GM12878 (cell line): ENCODE measurements around the gene POU2F3.

Experiments
- EZH2 ChIP-seq: IDR thresholded peaks from 2 replicates; pipeline ENCODE4 v1.6.1; 2012; ENCODE audit warnings: low read depth, mild to moderate bottlenecking, control low read depth, inconsistent platforms, low read length, borderline replicate concordance; ENCODE audit not compliant: control insufficient read depth
- MTA2 ChIP-seq: fragments of 450-650 bp; IDR thresholded peaks from 2 replicates; pipeline ENCODE4 v1.6.1; 2016; ENCODE audit warnings: low read depth, mild to moderate bottlenecking, moderate library complexity
- POLR2AphosphoS5 ChIP-seq: IDR thresholded peaks from 2 replicates; pipeline ENCODE4 v1.6.1; 2011; ENCODE audit warnings: mild to moderate bottlenecking, low read length, inconsistent platforms
- POU2F2 ChIP-seq: IDR thresholded peaks from 3 replicates; pipeline ENCODE4 v1.6.1; 2011; ENCODE audit warnings: low read depth, mild to moderate bottlenecking, low read length, borderline replicate concordance
- SMC3 ChIP-seq: IDR thresholded peaks from 2 replicates; pipeline ENCODE4 v1.6.1; 2011; ENCODE audit warnings: low read length, improper control_type of control experiment, borderline replicate concordance
- TCF12 ChIP-seq: IDR thresholded peaks from 2 replicates; pipeline ENCODE4 v1.6.1; 2011; ENCODE audit warnings: low read depth, mild to moderate bottlenecking, low read length
- TF ChIP-seq, protein P1 (sequence below), 3 experiments: IDR thresholded peaks in 2 of 3; conservative IDR thresholded peaks in 1 of 3; 2 replicates each; pipeline ENCODE4 v1.5.1; 2011; ENCODE audit warnings: low read depth in 3 of 3, low read length in 3 of 3, mild to moderate bottlenecking in 3 of 3, control low read depth in 2 of 3, moderate library complexity in 2 of 3, inconsistent platforms in 1 of 3, mixed read lengths in 1 of 3; ENCODE audit not compliant: control insufficient read depth in 2 of 3, insufficient read depth in 1 of 3; ENCODE audit errors: extremely low read depth in 1 of 3

DNA sequence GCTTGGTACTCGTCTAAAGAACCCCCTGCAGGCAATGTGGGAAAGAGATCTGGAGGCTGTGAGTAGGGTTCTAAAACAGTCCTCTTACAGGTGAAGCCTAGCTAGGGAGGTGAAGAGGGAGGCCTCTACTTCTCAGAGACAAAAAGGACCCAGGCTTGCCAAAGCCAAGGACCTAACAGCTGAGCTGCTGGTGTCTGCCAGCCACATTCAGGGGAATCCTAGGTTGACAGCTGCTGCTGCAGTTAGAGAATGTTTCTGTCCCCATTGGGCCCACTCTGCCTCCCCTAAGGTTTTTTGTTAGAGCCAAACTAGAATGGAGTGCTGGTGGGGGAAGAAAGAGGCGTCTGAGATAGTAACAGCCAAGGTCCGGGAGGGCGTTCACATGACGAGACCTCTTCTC lies 58.5 kb downstream of the POU2F3 start:
- TF ChIP-seq EZH2 (no peak), MTA2 (no peak), TCF12 (no peak), SMC3 (no peak), POLR2AphosphoS5 (no peak), POU2F2 (no peak)
- TF ChIP-seq, protein P1, sequence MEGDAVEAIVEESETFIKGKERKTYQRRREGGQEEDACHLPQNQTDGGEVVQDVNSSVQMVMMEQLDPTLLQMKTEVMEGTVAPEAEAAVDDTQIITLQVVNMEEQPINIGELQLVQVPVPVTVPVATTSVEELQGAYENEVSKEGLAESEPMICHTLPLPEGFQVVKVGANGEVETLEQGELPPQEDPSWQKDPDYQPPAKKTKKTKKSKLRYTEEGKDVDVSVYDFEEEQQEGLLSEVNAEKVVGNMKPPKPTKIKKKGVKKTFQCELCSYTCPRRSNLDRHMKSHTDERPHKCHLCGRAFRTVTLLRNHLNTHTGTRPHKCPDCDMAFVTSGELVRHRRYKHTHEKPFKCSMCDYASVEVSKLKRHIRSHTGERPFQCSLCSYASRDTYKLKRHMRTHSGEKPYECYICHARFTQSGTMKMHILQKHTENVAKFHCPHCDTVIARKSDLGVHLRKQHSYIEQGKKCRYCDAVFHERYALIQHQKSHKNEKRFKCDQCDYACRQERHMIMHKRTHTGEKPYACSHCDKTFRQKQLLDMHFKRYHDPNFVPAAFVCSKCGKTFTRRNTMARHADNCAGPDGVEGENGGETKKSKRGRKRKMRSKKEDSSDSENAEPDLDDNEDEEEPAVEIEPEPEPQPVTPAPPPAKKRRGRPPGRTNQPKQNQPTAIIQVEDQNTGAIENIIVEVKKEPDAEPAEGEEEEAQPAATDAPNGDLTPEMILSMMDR (IDR thresholded peaks at IDR 0.05 in 2 of 3, conservative IDR thresholded peaks at IDR 0.05 in 1 of 3; ENCODE audit: control insufficient read depth in 2 of 3, extremely low read depth in 1 of 3, insufficient read depth in 1 of 3, low read depth in 3 of 3, low read length in 3 of 3): no peak
